ENCODE results near the gene KCTD14.
"Not testable (repeated sequence)": the region's sequence is repeated elsewhere in the genome, so short reads cannot be mapped to it uniquely, and the experiment has no call there.

Gene KCTD14

GRCh38 chr11:78020246-78020645, 2.8 kb downstream of the KCTD14 start:
- no peak for DNase-seq

DNA sequence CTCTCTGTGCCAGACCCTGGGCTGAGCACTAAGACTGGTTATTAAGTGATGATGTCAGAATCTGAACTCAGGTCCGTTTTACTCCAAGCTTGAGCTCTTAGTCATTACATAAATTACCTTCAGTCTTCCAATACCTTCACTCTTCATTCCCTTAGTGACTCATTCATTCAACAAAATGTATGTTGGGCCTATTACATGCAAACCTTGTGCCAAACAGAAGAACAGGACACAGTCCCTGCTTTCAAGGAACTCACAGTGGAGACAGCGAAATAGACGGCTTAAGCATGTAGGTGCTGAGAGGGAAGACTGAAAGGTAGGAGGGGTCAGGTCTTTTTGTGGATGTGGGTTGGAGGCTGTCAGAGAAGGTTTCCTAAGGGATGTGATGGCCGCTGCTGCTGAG, 3.3 kb downstream of the KCTD14 start:
- DNase-seq, result no peak

GRCh38 chr11:78015878-78016277, 7.2 kb downstream of the KCTD14 start:
- no peak for DNase-seq

- DNase-seq, result not testable (repeated sequence)
Measured at GRCh38 chr11:78014937-78015520, 8.0 kb downstream of the KCTD14 start.

GRCh38 chr11:78011301-78011700, 11.8 kb downstream of the KCTD14 start:
- DNase-seq, result no peak

DNA sequence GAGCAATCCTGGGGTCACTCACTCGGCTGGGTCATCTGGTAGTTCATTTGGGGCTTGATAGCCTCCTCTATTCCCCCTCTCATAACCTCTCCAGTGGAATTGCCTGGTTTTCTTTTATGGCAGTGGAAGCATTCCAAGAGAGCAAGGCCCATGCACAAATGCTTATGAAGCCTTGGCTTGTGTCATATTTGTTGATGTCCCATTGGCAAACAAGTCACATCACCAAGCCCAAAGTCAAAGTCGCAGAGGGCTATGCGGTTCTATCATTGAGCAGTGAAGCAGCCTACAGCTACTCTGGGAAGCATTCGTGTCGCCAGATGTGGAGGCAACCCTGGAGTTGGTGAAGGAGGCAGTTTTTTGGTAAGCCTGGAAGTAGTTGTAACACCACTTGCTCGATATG, 12.3 kb downstream of the KCTD14 start:
- no peak for DNase-seq

DNA sequence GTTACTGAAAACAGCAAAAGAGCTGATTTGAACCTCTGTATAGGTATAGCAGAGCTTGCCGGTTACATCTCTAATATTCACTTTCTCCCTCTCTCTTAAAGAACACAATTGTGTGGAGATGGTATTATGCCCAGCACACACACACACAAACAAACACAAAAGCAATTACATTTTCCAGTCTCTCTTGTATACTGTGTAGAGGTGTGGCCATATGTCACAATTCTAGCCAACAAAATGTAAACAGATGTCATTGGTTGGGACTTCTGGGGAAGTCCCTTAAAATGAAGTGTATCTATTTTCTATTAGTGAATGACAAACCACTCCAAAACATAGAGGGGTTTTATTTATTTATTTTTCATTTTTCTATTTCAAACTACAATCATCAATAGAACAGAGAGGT, 12.8 kb downstream of the KCTD14 start:
- DNase-seq, result no peak

DNA sequence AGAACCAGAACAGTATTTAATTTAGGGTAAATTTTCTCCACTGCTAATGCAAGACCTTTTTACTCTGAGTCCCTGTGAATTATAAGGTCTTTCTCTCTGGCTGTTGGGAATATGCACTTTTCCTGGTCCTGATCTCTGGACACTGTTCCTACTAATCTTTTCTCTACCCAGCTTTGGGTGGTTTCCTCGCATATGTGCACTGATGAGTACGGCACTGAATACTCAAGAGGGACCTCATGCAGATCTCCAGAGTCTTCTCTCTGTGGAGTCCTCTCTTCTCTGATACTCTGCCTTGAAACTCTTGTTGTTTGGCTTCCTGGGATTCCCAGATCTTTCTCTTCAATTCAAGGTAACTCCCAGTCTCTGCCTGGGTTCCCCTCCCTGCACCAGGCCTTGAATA, 14.0 kb downstream of the KCTD14 start:
- DNase-seq, result no peak

DNA sequence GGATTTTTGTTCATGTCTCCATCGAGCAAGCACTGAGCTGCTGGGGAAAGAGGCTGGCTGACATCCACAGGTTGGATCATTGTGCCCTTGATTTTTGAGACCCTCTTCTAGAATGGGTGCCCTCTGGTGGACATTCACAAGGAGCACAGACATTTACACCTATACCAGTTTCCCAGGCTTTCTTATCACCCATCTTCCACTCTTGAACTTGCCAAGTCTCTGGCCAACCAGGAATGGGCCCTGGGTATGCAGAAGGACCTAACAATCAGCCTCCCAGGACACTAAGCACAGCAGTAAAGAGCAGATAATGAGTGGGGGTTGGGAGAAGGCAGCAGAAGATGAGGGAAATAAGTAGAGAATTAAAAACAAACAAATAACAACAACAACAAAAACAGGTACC, 22.9 kb downstream of the KCTD14 start:
- DNase-seq, result peak; percentile 34

DNA sequence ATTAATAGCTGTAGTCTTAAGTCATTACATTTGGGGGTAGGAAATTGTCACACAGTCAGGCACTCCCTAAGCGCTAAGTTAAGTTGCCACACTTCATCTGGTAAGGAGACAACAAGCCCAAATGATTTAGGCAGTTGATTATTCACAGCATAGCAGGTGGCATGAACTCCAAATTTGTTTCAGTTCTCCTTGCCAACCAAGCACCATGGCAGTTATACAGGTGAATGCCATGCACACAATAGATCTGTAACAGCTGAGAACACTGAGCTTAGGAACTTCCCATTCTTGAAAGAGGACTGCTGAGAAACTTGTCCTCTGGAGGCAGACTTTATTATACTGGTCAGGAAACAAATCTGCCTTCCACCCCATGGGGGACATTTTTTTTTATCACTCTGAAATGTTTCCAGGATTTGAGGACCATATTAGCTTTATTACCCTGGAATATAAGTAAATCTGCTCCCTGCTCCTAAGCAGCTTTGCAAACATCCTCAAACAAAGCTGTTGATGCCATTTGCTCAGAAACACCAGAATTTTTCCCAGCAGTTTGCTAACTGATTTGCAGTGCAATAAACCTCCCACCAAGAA, 23.5 kb downstream of the KCTD14 start:
- DNase-seq, result no peak

DNA sequence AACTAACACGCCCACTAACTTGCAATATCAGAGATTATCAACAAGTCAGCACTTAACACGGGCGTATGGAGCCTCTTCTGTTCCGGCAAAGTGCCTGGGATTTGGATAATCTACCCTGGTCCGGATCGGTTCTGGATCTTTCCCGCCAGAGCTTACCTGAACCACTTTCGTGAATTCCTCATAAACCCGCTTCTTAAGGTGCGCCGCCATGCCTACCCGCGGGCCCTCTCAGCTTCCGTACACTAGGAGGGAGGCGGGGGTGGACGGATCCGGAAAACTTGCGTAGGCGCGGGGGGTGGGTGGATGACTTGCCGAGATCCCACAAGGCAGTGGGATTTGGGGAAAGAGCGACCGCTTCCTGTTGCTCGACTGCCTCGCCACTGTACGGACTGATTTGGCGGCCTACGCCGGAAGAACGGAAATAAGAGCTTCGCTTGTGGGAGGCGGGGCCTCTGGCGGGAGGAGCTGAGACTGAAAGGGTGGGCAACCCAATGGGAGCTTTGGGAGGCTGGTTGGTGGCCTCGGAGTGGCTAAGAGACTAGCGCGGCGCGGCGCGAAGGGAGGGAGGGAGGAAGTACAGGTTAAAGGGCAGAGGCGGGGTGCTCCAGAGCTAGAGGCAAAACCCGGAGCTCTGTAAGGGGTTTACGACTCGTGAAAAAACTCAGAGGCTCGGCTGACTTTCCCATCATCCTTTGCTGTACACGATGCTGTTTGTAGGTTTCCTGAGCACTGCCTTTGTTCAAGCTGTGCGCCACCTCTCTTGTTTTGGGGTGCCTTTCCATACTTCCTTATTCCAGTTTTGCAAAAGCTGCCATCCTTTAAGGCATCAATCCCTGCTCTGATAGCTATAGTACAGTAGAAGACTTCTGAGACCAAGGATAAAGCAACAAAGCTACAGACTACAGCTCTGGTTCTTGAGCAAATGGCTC, 28.4 kb downstream of the KCTD14 start, which contains the start of gene INTS4:
Gene INTS4 (minus strand): TSS at position 235 of the 929 bp plus-strand sequence. CDS start 25 bp downstream, at position 210.
- DNase-seq, result peak; percentile 98

- no peak for DNase-seq
Measured at GRCh38 chr11:77993902-77994301, 29.2 kb downstream of the KCTD14 start.

DNA sequence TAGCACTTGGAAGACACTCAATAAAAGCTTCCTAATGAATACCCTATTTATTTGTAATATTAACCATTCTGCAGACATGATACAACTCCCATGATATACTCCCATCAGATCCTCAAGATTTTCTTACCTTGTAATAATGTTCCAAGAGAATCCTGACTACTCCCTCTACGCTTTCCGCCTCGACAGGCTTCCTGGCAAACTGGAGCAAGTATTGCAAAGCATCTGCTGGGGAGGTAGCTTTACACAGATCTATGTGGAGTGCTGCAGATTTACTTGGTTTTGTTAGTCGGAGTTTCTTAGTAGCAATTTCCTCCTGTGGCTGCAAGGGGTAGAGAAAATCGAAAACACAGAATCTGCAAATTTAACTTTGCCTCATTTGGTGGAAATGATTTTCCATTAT, 32.1 kb downstream of the KCTD14 start:
- no peak for DNase-seq

GRCh38 chr11:77986456-77986855, 36.6 kb downstream of the KCTD14 start:
- DNase-seq, result not testable (repeated sequence)

- no peak for DNase-seq
Measured at GRCh38 chr11:77981346-77981947, 41.6 kb downstream of the KCTD14 start.

DNA sequence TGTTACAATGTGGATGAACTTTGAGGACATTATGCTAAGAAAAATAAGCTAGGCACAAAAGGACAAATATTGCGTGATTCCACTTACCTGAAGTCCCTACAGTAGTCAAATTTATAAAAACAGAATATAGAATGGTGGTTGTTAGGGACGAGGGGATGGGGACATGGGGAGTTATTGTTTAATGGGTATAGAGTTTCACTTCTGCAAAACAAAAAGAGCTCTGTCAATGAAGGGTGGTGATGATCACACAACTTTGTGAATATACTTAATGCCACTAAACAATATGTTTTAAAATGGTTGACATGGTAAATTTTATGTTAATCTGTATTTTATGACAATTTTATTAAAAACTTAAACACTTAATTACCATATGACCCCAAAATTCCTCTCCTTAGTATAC, 54.7 kb downstream of the KCTD14 start:
- no peak for DNase-seq

DNA sequence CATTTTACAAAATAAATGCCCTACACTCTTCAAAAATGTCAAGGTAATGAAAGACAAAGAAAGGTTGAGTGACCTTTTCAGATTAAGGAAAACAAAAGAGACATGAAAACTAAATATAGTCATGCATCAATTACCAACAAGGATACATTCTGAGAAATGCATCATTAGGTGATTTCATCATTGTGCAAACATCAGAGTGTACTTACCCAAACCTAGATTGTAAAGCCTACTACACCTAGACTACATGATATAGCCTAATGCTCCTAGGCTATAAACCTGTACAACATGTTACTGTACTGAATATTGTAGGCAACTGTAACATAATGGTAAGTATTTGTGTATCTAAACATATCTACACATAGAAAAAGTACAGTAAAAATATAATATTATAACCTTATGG, 55.3 kb downstream of the KCTD14 start:
- DNase-seq, result no peak

DNA sequence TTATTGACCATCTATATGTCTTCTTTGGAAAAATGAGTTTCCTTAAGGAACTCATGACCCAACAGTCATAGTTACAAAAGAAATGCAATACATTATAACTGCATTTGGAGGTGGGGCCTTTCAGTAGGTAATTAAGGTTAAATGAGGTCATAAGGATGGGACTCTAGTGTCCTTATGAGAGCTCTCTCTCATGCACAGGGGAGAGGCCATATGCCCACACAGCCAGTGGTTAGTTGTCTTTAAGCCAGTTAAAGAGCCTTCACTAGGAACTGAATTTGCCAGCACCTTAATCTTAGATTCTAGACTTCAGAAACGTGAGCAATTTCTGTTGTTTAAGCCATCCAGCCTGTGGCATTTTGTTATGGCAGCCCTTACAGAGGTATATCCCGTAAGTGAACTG, 56.0 kb downstream of the KCTD14 start:
- no peak for DNase-seq

GRCh38 chr11:77966338-77966737, 56.7 kb downstream of the KCTD14 start:
- no peak for DNase-seq
